Astrocyte (in vitro differentiated cells and primary cell): ENCODE measurements around the gene ST8SIA6. TPM values are rescaled to one million over a fixed set of nuclear protein-coding genes. Genes with fewer than 3 reads are reported as not detected.

ENCODE experiments used
- DNase-seq: peaks from one replicate; pipeline ENCODE4 v3.0.0-alpha.2; 2010; ENCODE audit warnings: low read depth
- FAIRE-seq: peaks from 2 replicates; lab custom pipeline; 2011; peaks lifted over from hg19 to GRCh38; lab: Jason Lieb, UNC
- H2AFZ ChIP-seq: 2 replicates; pipeline ENCODE4 v1.6.0; 2012; ENCODE audit warnings: low read depth, low read length, inconsistent platforms
- H3K27ac ChIP-seq: 2 replicates; pipeline ENCODE4 v1.5.1; 2011; ENCODE audit warnings: low read depth, low read length, inconsistent platforms
- H3K27me3 ChIP-seq: 2 replicates; pipeline ENCODE4 v1.6.0; 2011; ENCODE audit warnings: low read length, inconsistent platforms; ENCODE audit not compliant: insufficient read depth
- H3K36me3 ChIP-seq: 2 replicates; pipeline ENCODE4 v1.5.1; 2011; ENCODE audit warnings: low read length, inconsistent platforms; ENCODE audit not compliant: insufficient read depth
- H3K4me1 ChIP-seq: 2 replicates; pipeline ENCODE4 v1.5.1; 2011; ENCODE audit warnings: low read length, inconsistent platforms; ENCODE audit not compliant: insufficient read depth
- H3K4me2 ChIP-seq: 2 replicates; pipeline ENCODE4 v1.6.0; 2012; ENCODE audit warnings: low read length, inconsistent platforms
- H3K4me3 ChIP-seq: 2 replicates; pipeline ENCODE4 v1.5.1; 2011; ENCODE audit warnings: low read depth, mild to moderate bottlenecking, low read length, inconsistent platforms; ENCODE audit not compliant: insufficient read depth
- H3K79me2 ChIP-seq: 2 replicates; pipeline ENCODE4 v1.6.0; 2012; ENCODE audit warnings: mild to moderate bottlenecking, low read length, inconsistent platforms; ENCODE audit not compliant: insufficient read depth
- H3K9ac ChIP-seq: 2 replicates; pipeline ENCODE4 v1.6.0; 2012; ENCODE audit warnings: mild to moderate bottlenecking, low read length, inconsistent platforms
- H3K9me3 ChIP-seq: 2 replicates; pipeline ENCODE4 v1.5.1; 2012; ENCODE audit warnings: low read depth, mild to moderate bottlenecking, low read length, inconsistent platforms; ENCODE audit not compliant: insufficient read depth
- H4K20me1 ChIP-seq: 2 replicates; pipeline ENCODE4 v1.6.0; 2012; ENCODE audit warnings: low read length, inconsistent platforms; ENCODE audit not compliant: insufficient read depth
- H3K27ac Mint-ChIP-seq: one replicate; pipeline ENCODE4 v1.8.0; 2021; ENCODE audit warnings: mild to moderate bottlenecking, mixed read lengths; ENCODE audit not compliant: unreplicated experiment
- H3K27me3 Mint-ChIP-seq: one replicate; pipeline ENCODE4 v1.8.0; 2021; ENCODE audit warnings: low read depth, mixed read lengths; ENCODE audit not compliant: unreplicated experiment
- H3K36me3 Mint-ChIP-seq: one replicate; pipeline ENCODE4 v1.8.0; 2021; ENCODE audit warnings: low read depth, mixed read lengths; ENCODE audit not compliant: unreplicated experiment
- H3K4me1 Mint-ChIP-seq: one replicate; pipeline ENCODE4 v1.8.0; 2021; ENCODE audit warnings: low read depth, mixed read lengths; ENCODE audit not compliant: unreplicated experiment
- H3K4me3 Mint-ChIP-seq: one replicate; pipeline ENCODE4 v1.8.0; 2021; ENCODE audit warnings: mild to moderate bottlenecking, moderate library complexity, mixed read lengths; ENCODE audit not compliant: unreplicated experiment
- H3K9me3 Mint-ChIP-seq: one replicate; pipeline ENCODE4 v1.8.0; 2021; ENCODE audit warnings: mild to moderate bottlenecking, mixed read lengths; ENCODE audit not compliant: unreplicated experiment
- CTCF ChIP-seq: IDR thresholded peaks from 2 replicates; pipeline ENCODE4 v1.5.1; 2011; ENCODE audit warnings: low read depth, mild to moderate bottlenecking, inconsistent platforms, low read length, moderate library complexity; ENCODE audit not compliant: insufficient read depth
- EZH2 ChIP-seq: IDR thresholded peaks from 2 replicates; pipeline ENCODE4 v1.6.1; 2012; ENCODE audit warnings: mild to moderate bottlenecking, low read length, inconsistent platforms; ENCODE audit not compliant: insufficient read depth
- total RNA-seq: library from RNA; stranded (reverse); gene quantifications from 2 replicates; pipeline ENCODE4 v1.2.1, GENCODE V29; 2021

ST8SIA6 gene
- total RNA-seq, 1 donor from 2014 or later = not detected

GRCh38 chr10:17452060-17452841, 2.1 kb downstream of the ST8SIA6 start:
- FAIRE-seq (no peak), DNase-seq (no peak)
- H4K20me1 ChIP-seq = no peaks in the 10 kb centered on the region
- H3K4me3 ChIP-seq = no peak overlapping the region
- H3K4me1 ChIP-seq = no peaks in the 10 kb centered on the region
- Mint-ChIP-seq H3K27ac (no peak overlapping the region), H3K27me3 (peaks cover 35% of the 10 kb centered on the region), H3K36me3 (peaks cover 5% of the 10 kb centered on the region), H3K4me1 (no peaks in the 10 kb centered on the region), H3K9me3 (peaks cover 35% of the 10 kb centered on the region), H3K4me3 (no peak overlapping the region)
- peaks cover 11% of the 10 kb centered on the region for H3K9me3 ChIP-seq
- H3K27me3 ChIP-seq = no peaks in the 10 kb centered on the region
- TF ChIP-seq CTCF (no peak), EZH2 (no peak)
- H3K36me3 ChIP-seq = no peaks in the 10 kb centered on the region
- no peak overlapping the region for H3K4me2 ChIP-seq
- no peak overlapping the region for H3K27ac ChIP-seq
- H2AFZ ChIP-seq = no peak overlapping the region
- H3K9ac ChIP-seq = no peak overlapping the region
- H3K79me2 ChIP-seq = no peaks in the 10 kb centered on the region

GRCh38 chr10:17450024-17450423, 4.4 kb downstream of the ST8SIA6 start:
- Mint-ChIP-seq H3K27me3 (peaks cover 25% of the 10 kb centered on the region), H3K9me3 (peaks cover 30% of the 10 kb centered on the region), H3K4me3 (no peak overlapping the region), H3K36me3 (peaks cover 7% of the 10 kb centered on the region), H3K4me1 (no peaks in the 10 kb centered on the region), H3K27ac (no peak overlapping the region)
- Histone ChIP-seq H3K9ac (no peak overlapping the region), H3K4me1 (no peaks in the 10 kb centered on the region), H4K20me1 (no peaks in the 10 kb centered on the region), H3K79me2 (no peaks in the 10 kb centered on the region), H3K36me3 (no peaks in the 10 kb centered on the region), H3K27me3 (no peaks in the 10 kb centered on the region), H2AFZ (no peak overlapping the region), H3K4me3 (no peak overlapping the region), H3K27ac (no peak overlapping the region), H3K4me2 (no peak overlapping the region), H3K9me3 (peaks cover 11% of the 10 kb centered on the region)
- DNase-seq (no peak), FAIRE-seq (no peak)
- TF ChIP-seq CTCF (no peak), EZH2 (no peak)

- peaks cover 23% of the 10 kb centered on the region for H3K9me3 Mint-ChIP-seq
- H3K4me3 Mint-ChIP-seq = no peak overlapping the region
- H3K4me1 Mint-ChIP-seq = no peaks in the 10 kb centered on the region
Observed at GRCh38 chr10:17445400-17445998, 8.9 kb downstream of the ST8SIA6 start.

More at GRCh38 chr10:17445400-17445998, 8.9 kb downstream of the ST8SIA6 start:
- no peak for DNase-seq
- Histone ChIP-seq H3K4me3 (no peak overlapping the region), H3K4me1 (no peaks in the 10 kb centered on the region), H4K20me1 (no peaks in the 10 kb centered on the region), H3K79me2 (no peaks in the 10 kb centered on the region), H3K36me3 (no peaks in the 10 kb centered on the region), H3K4me2 (no peak overlapping the region), H3K27me3 (no peaks in the 10 kb centered on the region), H2AFZ (no peak overlapping the region), H3K9ac (no peak overlapping the region), H3K9me3 (peaks cover 11% of the 10 kb centered on the region), H3K27ac (no peak overlapping the region)
- Mint-ChIP-seq H3K27ac (no peak overlapping the region), H3K27me3 (peaks cover 10% of the 10 kb centered on the region), H3K36me3 (peaks cover 7% of the 10 kb centered on the region)
- TF ChIP-seq CTCF (no peak), EZH2 (no peak)
- no peak for FAIRE-seq
